K562 (cell line): Measurements from ENCODE around the gene ADD1. TPM values are rescaled to one million over a fixed set of nuclear protein-coding genes. Genes with fewer than 3 reads are reported as not detected.

Experiments used
- ATAC-seq: fragments of 200-7000 bp; cut with Tn5 transposase; 3 replicates; pipeline ENCODE4 v1.9.1; 2020; ENCODE audit warnings: moderate library complexity
- BruUV-seq: library from RNA; stranded (reverse); fragments of 400-500 nt; replicated peaks from 2 replicates; lab custom pipeline; 2021; lab: Mats Ljungman, UMichigan
- CTCF ChIA-PET: fragments of 300-600 bp; formaldehyde crosslinking; extraction: SDS; loops from one replicate; lab custom pipeline; 2021; ENCODE audit warnings: low intra/inter-chr PET ratio; lab: Yijun Ruan, JAX
- POLR2A ChIA-PET: fragments of 300-600, 350-650 bp; sonication (Branson Sonifier 250); formaldehyde crosslinking; extraction: SDS; loops from one replicate; lab custom pipeline; 2021; ENCODE audit warnings: antibody characterized with exemption, inconsistent platforms; lab: Yijun Ruan, JAX
- DNase-seq, 4 experiments: peaks; one replicate each; pipeline versions ENCODE4 v3.0.0 to v3.0.0-alpha.2; 2011 to 2018; ENCODE audit warnings: low spot score in 3 of 4, mixed read lengths in 3 of 4; ENCODE audit errors: extremely low read depth in 1 of 4
- FAIRE-seq: peaks from 2 replicates; lab custom pipeline; 2011; peaks lifted over from hg19 to GRCh38; lab: Jason Lieb, UNC
- H2AFZ ChIP-seq: 2 replicates; pipeline ENCODE4 v1.6.0; 2011; ENCODE audit warnings: low read depth, low read length, control low read depth, inconsistent platforms
- H3K27ac ChIP-seq: fragments of 200-600 bp; 3 replicates; pipeline ENCODE4 v1.8.0; 2011; ENCODE audit warnings: low read depth, mild to moderate bottlenecking, control low read depth, inconsistent platforms, low read length, moderate library complexity, mixed read lengths; ENCODE audit errors: extremely low read depth
- H3K27me3 ChIP-seq, 2 experiments: fragments of 300-600 bp in 1 of 2; 2 replicates in 1 of 2; 3 replicates in 1 of 2; pipeline versions ENCODE4 v1.6.0 to v1.8.0; 2011; ENCODE audit warnings: inconsistent platforms in 2 of 2, low read length in 2 of 2, mild to moderate bottlenecking in 1 of 2, mixed read lengths in 1 of 2, moderate library complexity in 1 of 2; ENCODE audit not compliant: control insufficient read depth in 2 of 2, insufficient read depth in 2 of 2
- H3K36me3 ChIP-seq: fragments of 300-600 bp; 3 replicates; pipeline ENCODE4 v1.8.0; 2011; ENCODE audit warnings: mild to moderate bottlenecking, low read length, inconsistent platforms; ENCODE audit not compliant: control insufficient read depth, insufficient read depth
- H3K4me1 ChIP-seq, 2 experiments: fragments of 200-600 bp in 1 of 2; replicated peaks in 1 of 2; 2 replicates in 1 of 2; 3 replicates in 1 of 2; pipeline versions ENCODE4 v1.5.1 to v1.8.0; 2011; ENCODE audit warnings: inconsistent platforms in 2 of 2, low read length in 2 of 2, mild to moderate bottlenecking in 1 of 2, mixed read lengths in 1 of 2, moderate library complexity in 1 of 2; ENCODE audit not compliant: control insufficient read depth in 2 of 2, insufficient read depth in 2 of 2
- H3K4me2 ChIP-seq: 2 replicates; pipeline ENCODE4 v1.6.1; 2011; ENCODE audit warnings: low read length, control low read depth, inconsistent platforms, mixed read lengths; ENCODE audit not compliant: insufficient read depth
- H3K4me3 ChIP-seq: fragments of 200-600 bp; sonication (generic), shearing (Covaris generic); 2 replicates; pipeline ENCODE4 v1.5.1; 2016; ENCODE audit warnings: control low read depth, inconsistent platforms
- H3K79me2 ChIP-seq: fragments of 200-600 bp; 3 replicates; pipeline ENCODE4 v1.8.0; 2011; ENCODE audit warnings: low read length, inconsistent platforms; ENCODE audit not compliant: control insufficient read depth, insufficient read depth
- H3K9ac ChIP-seq, 2 experiments: 2 replicates each; pipeline versions ENCODE4 v1.6.0 to v1.6.1; 2011; ENCODE audit warnings: low read depth in 2 of 2, low read length in 2 of 2, control low read depth in 1 of 2, inconsistent platforms in 1 of 2, mild to moderate bottlenecking in 1 of 2, mixed read lengths in 1 of 2; ENCODE audit not compliant: insufficient read depth in 1 of 2
- H3K9me1 ChIP-seq: one replicate; pipeline ENCODE4 v1.6.0; 2011; ENCODE audit warnings: inconsistent platforms, mild to moderate bottlenecking, low read length, moderate library complexity; ENCODE audit not compliant: control insufficient read depth, insufficient read depth
- H3K9me3 ChIP-seq: replicated peaks from 2 replicates; pipeline ENCODE4 v1.5.1; 2011; ENCODE audit warnings: low read depth, low read length, inconsistent platforms; ENCODE audit not compliant: control insufficient read depth, insufficient read depth
- H4K20me1 ChIP-seq: replicated peaks from 2 replicates; pipeline ENCODE4 v1.6.1; 2011; ENCODE audit warnings: low read length, inconsistent platforms, mixed read lengths; ENCODE audit not compliant: control insufficient read depth, insufficient read depth
- CREB1 ChIP-seq, 2 experiments: sonication (generic) in 1 of 2; formaldehyde crosslinking in 1 of 2; IDR thresholded peaks; 2 replicates each; pipeline versions ENCODE4 v1.6.1 to v1.8.0; 2012 to 2022; ENCODE audit warnings: inconsistent platforms in 1 of 2, mild to moderate bottlenecking in 1 of 2, missing genetic modification reagents in 1 of 2, moderate library complexity in 1 of 2
- ELK3 ChIP-seq: fragments of 450-650 bp; formaldehyde crosslinking; IDR thresholded peaks from 2 replicates; pipeline ENCODE4 v1.4.0; 2020; ENCODE audit warnings: mild to moderate bottlenecking
- MAX ChIP-seq: sonication (generic); formaldehyde crosslinking; IDR thresholded peaks from 2 replicates; pipeline ENCODE4 v1.9.0; 2022; ENCODE audit warnings: mild to moderate bottlenecking, missing genetic modification reagents
- POLR2A ChIP-seq: fragments of 450-650 bp; conservative IDR thresholded peaks from 2 replicates; pipeline ENCODE4 v1.6.1; 2016
- POLR2G ChIP-seq: fragments of 200-400 bp; formaldehyde crosslinking; IDR thresholded peaks from 2 replicates; pipeline ENCODE4 v1.6.1; 2017; ENCODE audit warnings: low read depth, mild to moderate bottlenecking, antibody characterized with exemption, low read length, moderate library complexity
- RBFOX2 ChIP-seq: fragments of 200-400 bp; formaldehyde crosslinking; IDR thresholded peaks from 2 replicates; pipeline ENCODE4 v1.6.1; 2017; ENCODE audit warnings: low read depth, mild to moderate bottlenecking, low read length, moderate library complexity
- TFAP4 ChIP-seq: sonication (generic); formaldehyde crosslinking; IDR thresholded peaks from 2 replicates; pipeline ENCODE4 v1.8.0; 2022; ENCODE audit warnings: missing genetic modification reagents, mild to moderate bottlenecking, moderate library complexity, borderline replicate concordance
- ZNF239 ChIP-seq: fragments of 250-450 bp; sonication (Bioruptor Pico); IDR thresholded peaks from 2 replicates; pipeline ENCODE4 v1.4.0; 2020; ENCODE audit warnings: mild to moderate bottlenecking
- WGBS: fragments of 100-300 bp; shearing (Covaris generic); methylation state at CpG from one replicate; pipeline ENCODE4 v1.1.6; 2016; ENCODE audit warnings: low coverage, mixed read lengths; ENCODE audit not compliant: insufficient coverage; ENCODE audit errors: missing lambda C conversion rate; 5-methylcytosine and 5-hydroxymethylcytosine counted together
- in situ Hi-C: fragments of 300-500 bp; cut with MboI; formaldehyde crosslinking; loops from 4 replicates; pipeline ENCODE4 v1.15.0; 2018; ENCODE audit warnings: inconsistent platforms, mixed read lengths
- intact Hi-C: fragments of 100-400 bp; cut with micrococcal nuclease; formaldehyde crosslinking; loops from 2 replicates; pipeline ENCODE4 v1.14.2; 2022
- polyA plus RNA-seq, 8 experiments: library from polyadenylated mRNA; depleted of rRNA in 4 of 8; stranded (reverse) in 5 of 8; unstranded in 3 of 8; fragments of >200 nt; fragmentation: Nextera tagmentation in 2 of 8; fragmentation: Illumina TruSeq in 1 of 8; extraction: Ambion mirVana in 2 of 8; extraction: Trizol in 1 of 8; gene quantifications; 2 replicates each; pipeline versions ENCODE4 v1.2.1 to v1.2.3, GENCODE V29; 2011 to 2014; ENCODE audit warnings: inconsistent platforms in 1 of 8, missing spikeins in 1 of 8
- total RNA-seq, 7 experiments: library from RNA; depleted of rRNA in 6 of 7; stranded (reverse); fragments of >200 nt in 6 of 7; fragmentation: Illumina TruSeq in 2 of 7; extraction: Trizol in 2 of 7; gene quantifications; 2 replicates each; pipeline versions ENCODE4 v1.2.1 to v1.2.3, GENCODE V29; 2011 to 2021; ENCODE audit warnings: low replicate concordance in 1 of 7

The ADD1 gene
- total and polyA plus RNA-seq, 9 of the 15 experiments (the other 6 are each of a cell fraction or from before 2014, with no cell fraction given), result 17.5 to 153 (median 74.0) TPM

- H3K4me1 ChIP-seq, result peaks cover 7 to 24% of the 10 kb centered on the region in 2 experiments; a peak in 4 of 5 replicates
- in situ Hi-C loops, result no loop called here
- H3K4me2 ChIP-seq, result no peak overlapping the region
- no peaks in the 10 kb centered on the region for H3K79me2 ChIP-seq
- WGBS, result 92% methylated on average over 19 of the region's 24 CpGs
- 0 out of 4 replicates have a peak overlapping the region, but pooled peaks of 1 of the 2 experiments have one; percentile 10 for H3K9ac ChIP-seq
- peaks cover 13% of the 10 kb centered on the region; the same call in 1 of the 2 replicates for H4K20me1 ChIP-seq
- no peak overlapping the region for H3K27ac ChIP-seq
- TF ChIP-seq RBFOX2 (peak; percentile 36; the same call in 1 of the 2 replicates), POLR2G (peak; percentile 57), TFAP4 (CRISPR knock-in tag) (peak; percentile 11; the same call in 1 of the 2 replicates), MAX (no peak), ZNF239 (CRISPR knock-in tag) (no peak), CREB1 (IDR thresholded peaks at IDR 0.05) (no peak), CREB1 (CRISPR knock-in tag; IDR thresholded peaks at IDR 0.05) (no peak), POLR2A (peak; percentile 20; the same call in 1 of the 2 replicates), ELK3 (CRISPR knock-in tag) (no peak)
- no peaks in the 10 kb centered on the region for H3K9me3 ChIP-seq
- POLR2A ChIA-PET, result interaction anchor here (1.4 kb wide), 1 partner anchor 20 kb away, joined by 4 read pairs; no protein-coding TSS in a partner anchor
- H2AFZ ChIP-seq, result no peak overlapping the region
- H3K9me1 ChIP-seq, result no peaks in the 10 kb centered on the region
- no TSS peak for BruUV-seq
- no peak overlapping the region for H3K4me3 ChIP-seq
- DNase-seq, result no peak
- ATAC-seq, result no peak
- intact Hi-C loops, result no loop called here
- H3K36me3 ChIP-seq, result peaks cover 96% of the 10 kb centered on the region
- CTCF ChIA-PET, result no interaction called here
- no peaks in the 10 kb centered on the region for H3K27me3 ChIP-seq
- FAIRE-seq, result no peak
These were observed 97.7 kb downstream of the ADD1 start for GRCh38 chr4:2941138-2942036.
